ENCODE data around the gene FNDC10.

GRCh38 chr1:1619917-1620361, 20.0 kb upstream of the FNDC10 start:
- TF ChIP-seq CTCF (conservative IDR thresholded peaks at IDR 0.05 in 1 of 2, IDR thresholded peaks at IDR 0.05 in 1 of 2; ENCODE audit: extremely low read depth in 1 of 2, insufficient read depth in 1 of 2, low read depth in 1 of 2, low read length in 2 of 2) (no peak), EZH2 (IDR thresholded peaks at IDR 0.05; ENCODE audit: borderline replicate concordance, low read length) (no peak)
